GM23248 (cell line): Measurements from ENCODE around the gene TMEM9B. TPM values are rescaled to one million over a fixed set of nuclear protein-coding genes. Genes with fewer than 3 reads are reported as not detected.

ENCODE experiments used
- DNase-seq: peaks from one replicate; pipeline ENCODE4 v3.0.0-alpha.2; 2015
- H2AFZ ChIP-seq: fragments of 200-600 bp; sonication (generic); 2 replicates; pipeline ENCODE4 v1.6.1; 2016; ENCODE audit warnings: antibody characterized with exemption
- H3F3A ChIP-seq: fragments of 200-600 bp; sonication (generic); 2 replicates; pipeline ENCODE4 v1.6.1; 2016; ENCODE audit warnings: mild to moderate bottlenecking, antibody characterized with exemption, mixed run types; ENCODE audit not compliant: insufficient read depth
- H3K27ac ChIP-seq: fragments of 200-600 bp; sonication (generic); 2 replicates; pipeline ENCODE4 v1.5.1; 2016; ENCODE audit warnings: mild to moderate bottlenecking
- H3K27me3 ChIP-seq: fragments of 200-600 bp; sonication (generic); replicated peaks from 2 replicates; pipeline ENCODE4 v1.6.1; 2016; ENCODE audit warnings: mild to moderate bottlenecking; ENCODE audit not compliant: insufficient read depth
- H3K36me3 ChIP-seq: fragments of 200-600 bp; sonication (generic); 2 replicates; pipeline ENCODE4 v1.6.1; 2016; ENCODE audit warnings: low read depth, mild to moderate bottlenecking
- H3K4me1 ChIP-seq: fragments of 200-600 bp; sonication (generic); 2 replicates; pipeline ENCODE4 v1.6.1; 2016; ENCODE audit warnings: mild to moderate bottlenecking; ENCODE audit not compliant: insufficient read depth
- H3K4me2 ChIP-seq: fragments of 200-600 bp; sonication (generic); one replicate; pipeline ENCODE4 v1.6.1; 2016; ENCODE audit warnings: mild to moderate bottlenecking; ENCODE audit not compliant: unreplicated experiment
- H3K4me3 ChIP-seq: fragments of 200-600 bp; sonication (generic); 2 replicates; pipeline ENCODE4 v1.5.1; 2016; ENCODE audit warnings: mild to moderate bottlenecking
- H3K79me2 ChIP-seq: fragments of 200-600 bp; sonication (generic); 2 replicates; pipeline ENCODE4 v1.6.1; 2016; ENCODE audit warnings: mild to moderate bottlenecking; ENCODE audit not compliant: insufficient read depth
- H3K9ac ChIP-seq: fragments of 200-600 bp; sonication (generic); 2 replicates; pipeline ENCODE4 v1.6.1; 2016; ENCODE audit warnings: mild to moderate bottlenecking
- H3K9me2 ChIP-seq: fragments of 200-600 bp; sonication (generic); 2 replicates; pipeline ENCODE4 v1.6.1; 2016; ENCODE audit warnings: mixed run types, mild to moderate bottlenecking, moderate library complexity; ENCODE audit not compliant: insufficient read depth
- H3K9me3 ChIP-seq: fragments of 200-600 bp; sonication (generic); one replicate; pipeline ENCODE4 v1.6.1; 2017; ENCODE audit warnings: low read depth
- H4K20me1 ChIP-seq: fragments of 200-600 bp; sonication (generic); 2 replicates; pipeline ENCODE4 v1.6.0; 2016; ENCODE audit not compliant: insufficient read depth
- EZH2 ChIP-seq: fragments of 200-600 bp; sonication (generic); IDR thresholded peaks from 2 replicates; pipeline ENCODE4 v1.6.1; 2018; ENCODE audit warnings: antibody characterized with exemption, mild to moderate bottlenecking; ENCODE audit not compliant: insufficient read depth, poor library complexity, severe bottlenecking
- EZH2phosphoT487 ChIP-seq: fragments of 200-600 bp; sonication (generic); IDR thresholded peaks from 2 replicates; pipeline ENCODE4 v1.6.1; 2018; ENCODE audit warnings: antibody characterized with exemption, moderate library complexity, mild to moderate bottlenecking, low read depth; ENCODE audit not compliant: insufficient read depth
- WGBS, 2 experiments: methylation state at CpG; one replicate each; pipeline ENCODE4 v1.1.6; 2015 to 2017; ENCODE audit warnings: low lambda C conversion rate in 2 of 2, low coverage in 1 of 2; ENCODE audit errors: missing lambda C conversion rate in 2 of 2; 5-methylcytosine and 5-hydroxymethylcytosine counted together
- in situ Hi-C: fragments of 300-500 bp; cut with MboI; formaldehyde crosslinking; loops from 2 replicates; pipeline ENCODE4 v1.15.0; 2020
- polyA plus RNA-seq: library from polyadenylated mRNA; unstranded; fragments of >200 nt; fragmentation: Nextera tagmentation; extraction: Ambion mirVana; gene quantifications from 2 replicates; pipeline ENCODE4 v1.2.1, GENCODE V29; 2016
- total RNA-seq: library from RNA; depleted of rRNA; stranded (reverse); fragments of >200 nt; shearing (Covaris generic); gene quantifications from 2 replicates; pipeline ENCODE4 v1.2.3, GENCODE V29; 2014

TMEM9B gene
- total and polyA plus RNA-seq, 2 experiments from 2014 or later: 83.4 to 99.6 TPM

GRCh38 chr11:8927233-8927632 is 37.0 kb downstream of the TMEM9B start:
- Histone ChIP-seq H3K27me3 (no peaks in the 10 kb centered on the region), H3K4me3 (no peak overlapping the region), H3K4me2 (no peak overlapping the region), H2AFZ (no peak overlapping the region), H3K9me3 (no peaks in the 10 kb centered on the region), H3K79me2 (no peaks in the 10 kb centered on the region), H3K27ac (no peak overlapping the region), H3K36me3 (no peaks in the 10 kb centered on the region), H3F3A (peaks cover 8% of the 10 kb centered on the region), H4K20me1 (no peaks in the 10 kb centered on the region), H3K4me1 (peaks cover 25% of the 10 kb centered on the region), H3K9ac (no peak overlapping the region), H3K9me2 (no peaks in the 10 kb centered on the region)
- in situ Hi-C loops: no loop called here
- DNase-seq: no peak
- WGBS, 2 experiments: 87 to 91% methylated on average over 5 of the region's 5 CpGs
- TF ChIP-seq EZH2: no peak
- no peak for TF ChIP-seq EZH2phosphoT487

- H2AFZ ChIP-seq: no peak overlapping the region
- no peak overlapping the region for H3K9ac ChIP-seq
- no peaks in the 10 kb centered on the region for H3K27me3 ChIP-seq
- no peak overlapping the region for H3K4me2 ChIP-seq
- 94 to 97% methylated on average over 5 of the region's 5 CpGs for WGBS, 2 experiments
- DNase-seq: no peak
- H4K20me1 ChIP-seq: no peaks in the 10 kb centered on the region
- H3K9me3 ChIP-seq: no peaks in the 10 kb centered on the region
- H3K36me3 ChIP-seq: peaks cover 7% of the 10 kb centered on the region; the same call in 1 of the 2 replicates
- TF ChIP-seq EZH2 (no peak), EZH2phosphoT487 (no peak)
- in situ Hi-C loops: no loop called here
- no peak overlapping the region for H3K4me3 ChIP-seq
- no peak overlapping the region for H3K27ac ChIP-seq
- no peaks in the 10 kb centered on the region for H3K79me2 ChIP-seq
- no peaks in the 10 kb centered on the region for H3K9me2 ChIP-seq
- H3F3A ChIP-seq: peaks cover 8% of the 10 kb centered on the region
- peaks cover 25% of the 10 kb centered on the region for H3K4me1 ChIP-seq
Measured at GRCh38 chr11:8926236-8926635, 38.0 kb downstream of the TMEM9B start.

GRCh38 chr11:8925711-8926110 is 38.5 kb downstream of the TMEM9B start:
- Histone ChIP-seq H3K9me2 (no peaks in the 10 kb centered on the region), H3F3A (peaks cover 8% of the 10 kb centered on the region), H3K4me3 (no peak overlapping the region), H3K4me2 (no peak overlapping the region), H4K20me1 (no peaks in the 10 kb centered on the region), H2AFZ (no peak overlapping the region), H3K79me2 (no peaks in the 10 kb centered on the region), H3K4me1 (peaks cover 21% of the 10 kb centered on the region), H3K27me3 (no peaks in the 10 kb centered on the region), H3K36me3 (peaks cover 8% of the 10 kb centered on the region; the same call in 1 of the 2 replicates), H3K9me3 (no peaks in the 10 kb centered on the region), H3K27ac (no peak overlapping the region), H3K9ac (no peak overlapping the region)
- TF ChIP-seq EZH2: no peak
- no peak for TF ChIP-seq EZH2phosphoT487
- DNase-seq: no peak
- WGBS, 2 experiments: 93 to 96% methylated on average over 5 of the region's 5 CpGs
- in situ Hi-C loops: no loop called here

- no peak overlapping the region for H3K27ac ChIP-seq
- H4K20me1 ChIP-seq: no peaks in the 10 kb centered on the region
- no peak for DNase-seq
- peaks cover 5% of the 10 kb centered on the region for H3F3A ChIP-seq
- no peak overlapping the region for H3K4me2 ChIP-seq
- peaks cover 13% of the 10 kb centered on the region for H3K4me1 ChIP-seq
- WGBS, 2 experiments: 84 to 87% methylated on average over 5 of the region's 5 CpGs
- no peaks in the 10 kb centered on the region for H3K79me2 ChIP-seq
- no peaks in the 10 kb centered on the region for H3K9me2 ChIP-seq
- H3K27me3 ChIP-seq: no peaks in the 10 kb centered on the region
- no peak overlapping the region for H2AFZ ChIP-seq
- H3K4me3 ChIP-seq: no peak overlapping the region
- in situ Hi-C loops: no loop called here
- no peaks in the 10 kb centered on the region for H3K9me3 ChIP-seq
- H3K9ac ChIP-seq: no peak overlapping the region
- TF ChIP-seq EZH2 (no peak), EZH2phosphoT487 (no peak)
- peaks cover 32% of the 10 kb centered on the region; the same call in 1 of the 2 replicates for H3K36me3 ChIP-seq
Measured at GRCh38 chr11:8922691-8923090, 41.6 kb downstream of the TMEM9B start.
